Measurements from ENCODE around the gene CASK. TPM values are rescaled to one million over a fixed set of nuclear protein-coding genes. Genes with fewer than 3 reads are reported as not detected.

Gene CASK
- total RNA-seq, 4 donors from 2014 or later, result 34.3 to 52.8 (median 40.7) TPM

DNA sequence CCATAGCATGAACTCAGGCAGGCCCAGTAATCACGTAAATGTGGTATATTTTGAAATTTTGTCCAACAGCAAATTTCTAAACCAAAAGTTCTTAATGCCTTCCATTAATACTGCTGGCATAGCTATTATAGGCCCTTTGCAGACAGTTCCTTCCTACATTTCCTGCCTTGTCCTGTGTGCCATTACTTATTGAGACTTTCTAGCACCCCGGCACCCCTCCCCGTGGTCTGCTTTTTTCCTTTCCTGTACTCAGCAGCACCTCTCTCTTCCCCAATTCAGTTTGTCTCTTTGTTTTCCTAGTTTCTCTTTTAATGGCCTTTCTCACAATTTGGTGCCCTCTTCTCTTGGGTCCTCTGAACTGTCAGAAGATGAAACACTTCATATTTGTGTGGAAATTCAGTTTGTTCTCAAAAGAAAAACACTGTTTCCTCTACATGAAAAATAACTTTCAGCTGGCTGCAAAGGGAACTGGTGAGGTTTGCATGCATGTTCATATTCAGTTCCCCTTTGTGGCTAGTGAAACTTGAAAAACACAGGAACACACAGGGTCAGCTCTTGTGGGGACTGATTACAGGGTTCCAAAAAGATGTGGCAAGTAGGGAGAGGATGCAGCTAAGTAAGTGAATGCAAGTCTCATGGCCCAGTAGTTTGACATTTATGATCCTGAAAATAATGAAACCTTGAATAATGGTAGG lies 217.5 kb downstream of the CASK start:
- WGBS, 2 donors, result 57 to 69% methylated on average over 3 of the region's 3 CpGs
- Histone ChIP-seq H3K4me1 (peaks cover 0 to 6% (median 0%) of the 10 kb centered on the region in 4 donors), H3K9me3 (no peaks in the 10 kb centered on the region), H3K27me3 (peaks cover 0 to 6% of the 10 kb centered on the region in 2 donors), H3K4me3 (no peak overlapping the region), H3K27ac (no peak overlapping the region), H3K36me3 (no peaks in the 10 kb centered on the region)
- TF ChIP-seq, protein P1, sequence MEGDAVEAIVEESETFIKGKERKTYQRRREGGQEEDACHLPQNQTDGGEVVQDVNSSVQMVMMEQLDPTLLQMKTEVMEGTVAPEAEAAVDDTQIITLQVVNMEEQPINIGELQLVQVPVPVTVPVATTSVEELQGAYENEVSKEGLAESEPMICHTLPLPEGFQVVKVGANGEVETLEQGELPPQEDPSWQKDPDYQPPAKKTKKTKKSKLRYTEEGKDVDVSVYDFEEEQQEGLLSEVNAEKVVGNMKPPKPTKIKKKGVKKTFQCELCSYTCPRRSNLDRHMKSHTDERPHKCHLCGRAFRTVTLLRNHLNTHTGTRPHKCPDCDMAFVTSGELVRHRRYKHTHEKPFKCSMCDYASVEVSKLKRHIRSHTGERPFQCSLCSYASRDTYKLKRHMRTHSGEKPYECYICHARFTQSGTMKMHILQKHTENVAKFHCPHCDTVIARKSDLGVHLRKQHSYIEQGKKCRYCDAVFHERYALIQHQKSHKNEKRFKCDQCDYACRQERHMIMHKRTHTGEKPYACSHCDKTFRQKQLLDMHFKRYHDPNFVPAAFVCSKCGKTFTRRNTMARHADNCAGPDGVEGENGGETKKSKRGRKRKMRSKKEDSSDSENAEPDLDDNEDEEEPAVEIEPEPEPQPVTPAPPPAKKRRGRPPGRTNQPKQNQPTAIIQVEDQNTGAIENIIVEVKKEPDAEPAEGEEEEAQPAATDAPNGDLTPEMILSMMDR (IDR thresholded peaks at IDR 0.05), result no peak
- TF ChIP-seq POLR2A (IDR thresholded peaks at IDR 0.05) (no peak), EP300 (IDR thresholded peaks at IDR 0.05) (peak in 1 of 2 donors; percentile 36)
- DNase-seq (ENCODE audit: low spot score in 2 of 2), result no peak

DNA sequence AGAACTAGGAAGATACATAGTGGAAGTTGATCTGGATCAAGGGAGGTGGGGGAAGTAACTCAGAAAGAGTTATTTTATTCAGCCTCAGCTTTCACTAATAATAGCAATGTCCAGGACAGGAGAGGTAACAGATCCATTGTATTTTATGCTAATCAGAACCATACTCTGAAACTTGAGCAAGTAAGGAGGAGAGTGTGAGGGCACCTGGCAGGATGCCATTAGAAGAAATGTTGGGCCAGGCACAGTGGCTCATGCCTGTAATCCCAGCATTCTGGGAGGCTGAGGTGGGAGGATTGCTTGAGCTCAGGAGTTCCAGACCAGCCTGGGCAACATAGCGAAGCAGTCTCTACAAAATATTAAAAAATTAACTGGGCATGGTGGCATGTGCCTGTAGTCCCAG lies 218.3 kb downstream of the CASK start:
- WGBS, 2 donors, result 88 to 100% methylated on average over 1 of the region's 1 CpG
- no peak overlapping the region for H3K4me3 ChIP-seq
- no peaks in the 10 kb centered on the region for H3K36me3 ChIP-seq
- H3K27me3 ChIP-seq, result no peaks in the 10 kb centered on the region
- H3K27ac ChIP-seq, result no peak overlapping the region
- DNase-seq (ENCODE audit: low spot score in 2 of 2), result no peak
- TF ChIP-seq POLR2A (IDR thresholded peaks at IDR 0.05) (no peak), EP300 (IDR thresholded peaks at IDR 0.05) (no peak)
- TF ChIP-seq, protein P1 (IDR thresholded peaks at IDR 0.05), result no peak
- H3K4me1 ChIP-seq, result peaks cover 0 to 6% (median 0%) of the 10 kb centered on the region in 4 donors
- H3K9me3 ChIP-seq, result no peaks in the 10 kb centered on the region

DNA sequence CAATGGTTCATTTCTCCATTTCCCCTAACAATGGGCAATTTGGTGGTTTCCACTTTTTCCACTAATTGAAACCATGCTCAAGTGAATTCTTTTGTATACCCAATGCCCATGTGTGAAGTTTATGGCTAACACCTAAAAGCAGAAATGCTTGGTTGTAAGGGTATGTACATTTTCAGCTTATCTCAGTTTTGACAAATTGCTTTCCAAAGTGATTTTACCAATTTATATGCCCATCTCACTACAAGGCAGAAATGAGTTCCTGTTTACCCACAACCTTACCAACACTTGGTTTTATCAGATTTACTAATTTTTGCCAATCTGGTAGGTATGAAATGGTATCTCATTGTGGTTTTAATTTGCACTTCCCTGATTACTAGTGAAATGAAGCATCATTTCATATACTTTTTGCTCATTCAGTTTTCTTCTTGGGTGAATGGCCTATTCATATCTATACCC lies 219.8 kb downstream of the CASK start:
- no peak for DNase-seq (ENCODE audit: low spot score in 2 of 2)
- Histone ChIP-seq H3K36me3 (no peaks in the 10 kb centered on the region), H3K4me1 (peaks cover 0 to 6% (median 0%) of the 10 kb centered on the region in 4 donors), H3K4me3 (no peak overlapping the region), H3K27me3 (no peaks in the 10 kb centered on the region), H3K27ac (no peak overlapping the region), H3K9me3 (no peaks in the 10 kb centered on the region)
- TF ChIP-seq POLR2A (IDR thresholded peaks at IDR 0.05), result no peak
- no peak for TF ChIP-seq EP300 (IDR thresholded peaks at IDR 0.05)
- TF ChIP-seq, protein P1 (IDR thresholded peaks at IDR 0.05), result no peak

DNA sequence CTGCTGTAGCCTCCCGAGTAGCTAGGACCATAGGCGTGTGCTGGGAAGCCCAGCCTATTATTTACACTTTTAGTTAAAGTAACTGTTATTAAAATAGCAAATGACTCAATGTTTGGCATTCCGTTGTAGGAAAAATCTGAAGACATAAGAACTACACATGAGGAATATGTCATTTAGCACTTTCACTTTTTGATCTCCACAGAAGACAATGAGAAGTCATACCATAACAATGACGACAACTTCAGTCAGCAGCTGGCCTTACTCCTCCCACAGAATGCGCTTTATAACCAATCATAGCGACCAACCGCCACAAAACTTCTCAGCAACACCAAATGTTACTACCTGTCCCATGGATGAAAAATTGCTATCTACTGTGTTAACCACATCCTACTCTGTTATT lies 227.9 kb downstream of the CASK start:
- no peaks in the 10 kb centered on the region for H3K4me1 ChIP-seq
- no peak for DNase-seq (ENCODE audit: low spot score in 2 of 2)
- WGBS, 2 donors, result 82 to 95% methylated on average over 7 of the region's 7 CpGs
- no peaks in the 10 kb centered on the region for H3K36me3 ChIP-seq
- H3K27me3 ChIP-seq, result peaks cover 0 to 8% of the 10 kb centered on the region in 2 donors
- no peak for TF ChIP-seq EP300 (IDR thresholded peaks at IDR 0.05)
- TF ChIP-seq POLR2A (IDR thresholded peaks at IDR 0.05), result no peak
- TF ChIP-seq, protein P1 (IDR thresholded peaks at IDR 0.05), result no peak
- no peak overlapping the region for H3K27ac ChIP-seq
- no peaks in the 10 kb centered on the region for H3K9me3 ChIP-seq
- no peak overlapping the region for H3K4me3 ChIP-seq

DNA sequence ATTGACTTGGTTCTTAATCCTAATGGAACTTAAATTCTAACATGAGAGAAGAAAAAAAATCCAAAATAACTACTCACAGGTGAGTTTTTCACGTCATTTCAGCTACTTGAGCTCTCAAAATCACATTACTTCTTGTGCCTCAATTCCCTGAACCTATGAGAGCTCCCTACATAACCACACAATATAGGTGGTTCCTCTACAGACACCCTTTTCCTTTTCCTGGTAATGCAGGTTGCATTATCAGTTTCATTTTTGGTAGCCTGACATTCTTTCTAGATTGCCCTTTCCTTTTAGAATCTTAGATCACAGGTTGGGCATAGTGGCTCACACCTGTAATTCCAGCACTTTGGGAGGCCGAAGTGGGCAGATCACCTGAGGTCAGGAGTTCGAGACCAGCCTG lies 230.3 kb downstream of the CASK start:
- no peak overlapping the region for H3K27ac ChIP-seq
- peaks cover 0 to 3% of the 10 kb centered on the region in 2 donors for H3K27me3 ChIP-seq
- no peaks in the 10 kb centered on the region for H3K4me1 ChIP-seq
- no peaks in the 10 kb centered on the region for H3K9me3 ChIP-seq
- TF ChIP-seq, protein P1 (IDR thresholded peaks at IDR 0.05), result no peak
- TF ChIP-seq EP300 (IDR thresholded peaks at IDR 0.05), result no peak
- TF ChIP-seq POLR2A (IDR thresholded peaks at IDR 0.05), result no peak
- WGBS, 2 donors, result 70 to 100% methylated on average over 3 of the region's 3 CpGs
- no peak overlapping the region for H3K4me3 ChIP-seq
- no peaks in the 10 kb centered on the region for H3K36me3 ChIP-seq
- no peak for DNase-seq (ENCODE audit: low spot score in 2 of 2)

Data from tibial nerve (tissue), 4 donors.